GM21526 (cell line): Measurements from ENCODE around the gene PIK3R1.
"Not testable (repeated sequence)": the region's sequence is repeated elsewhere in the genome, so short reads cannot be mapped to it uniquely, and the experiment has no call there.

Experiments
- ATAC-seq: cut with Tn5 transposase; IDR thresholded peaks from one replicate; pipeline ENCODE4 v1.9.1; 2021; ENCODE audit warnings: moderate library complexity; ENCODE audit not compliant: unreplicated experiment, low FRiP score

Gene PIK3R1

DNA sequence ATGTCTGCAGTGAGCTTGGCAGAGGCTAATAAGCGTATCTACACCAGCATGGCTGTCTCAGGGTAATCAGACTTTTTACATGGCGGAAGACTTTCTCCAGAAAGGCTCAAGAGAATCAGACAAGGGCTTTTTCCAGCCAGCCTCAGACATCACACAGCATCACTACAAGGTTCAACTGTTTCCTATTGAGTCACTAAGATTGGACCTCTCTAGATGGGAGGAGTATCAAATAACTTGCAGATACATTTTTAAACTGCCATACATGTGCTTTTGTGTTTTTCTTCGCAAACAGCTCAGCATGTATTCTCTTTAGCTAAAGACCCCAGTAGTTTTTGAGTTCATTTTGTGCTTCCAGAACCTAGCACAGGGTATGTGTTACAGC is 22.9 kb upstream of the PIK3R1 start:
- ATAC-seq, result no peak

DNA sequence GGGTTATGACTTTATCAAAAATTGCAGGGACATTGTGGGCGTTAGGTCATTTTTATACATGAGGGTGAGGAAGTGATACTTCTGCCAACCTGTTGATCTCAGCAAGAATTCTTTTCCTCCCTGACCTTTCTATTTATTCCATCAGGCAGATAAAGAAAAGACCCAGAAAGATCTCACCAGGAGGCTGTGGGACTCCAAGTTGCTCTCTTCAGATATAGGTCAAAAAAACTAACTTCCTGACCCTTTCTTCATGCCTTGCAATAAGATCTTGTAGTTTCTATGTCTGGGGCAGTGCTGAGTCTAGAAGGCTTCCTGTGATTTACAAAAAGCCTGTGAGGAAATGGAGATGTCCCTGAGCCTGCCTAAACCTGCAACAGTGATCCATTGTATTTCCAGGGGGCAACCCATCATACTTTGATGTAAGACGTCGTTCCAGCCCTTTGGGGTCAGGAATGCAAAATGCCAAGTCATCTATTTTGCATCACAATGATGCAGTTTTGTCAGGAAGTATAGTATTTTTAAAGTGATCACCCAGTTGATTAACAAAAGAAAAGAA is 22.0 kb upstream of the PIK3R1 start:
- no peak for ATAC-seq

GRCh38 chr5:68194386-68194785 is 21.2 kb upstream of the PIK3R1 start:
- ATAC-seq, result no peak

GRCh38 chr5:68195137-68195536 is 20.4 kb upstream of the PIK3R1 start:
- no peak for ATAC-seq

GRCh38 chr5:68196876-68197275 is 18.7 kb upstream of the PIK3R1 start:
- ATAC-seq, result peak; percentile 98

DNA sequence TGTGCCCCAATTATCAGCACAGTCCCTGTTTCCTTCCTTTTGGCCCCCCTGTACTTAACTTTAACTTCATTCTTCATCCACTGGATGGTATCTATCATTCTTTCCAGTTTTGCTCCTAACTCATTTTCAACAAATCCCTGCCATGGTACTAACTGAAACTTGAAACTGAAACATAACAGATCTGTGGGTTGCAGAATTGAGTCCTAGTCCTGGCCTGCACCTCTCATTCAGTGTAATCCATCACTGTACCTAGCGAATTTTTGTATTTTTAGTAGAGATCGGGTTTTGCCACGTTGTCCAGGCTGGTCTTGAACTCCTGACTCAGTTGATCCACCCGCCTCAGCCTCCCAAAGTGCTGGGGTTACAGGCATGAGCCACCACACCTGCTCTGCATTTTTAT is 15.3 kb upstream of the PIK3R1 start:
- ATAC-seq, result no peak

DNA sequence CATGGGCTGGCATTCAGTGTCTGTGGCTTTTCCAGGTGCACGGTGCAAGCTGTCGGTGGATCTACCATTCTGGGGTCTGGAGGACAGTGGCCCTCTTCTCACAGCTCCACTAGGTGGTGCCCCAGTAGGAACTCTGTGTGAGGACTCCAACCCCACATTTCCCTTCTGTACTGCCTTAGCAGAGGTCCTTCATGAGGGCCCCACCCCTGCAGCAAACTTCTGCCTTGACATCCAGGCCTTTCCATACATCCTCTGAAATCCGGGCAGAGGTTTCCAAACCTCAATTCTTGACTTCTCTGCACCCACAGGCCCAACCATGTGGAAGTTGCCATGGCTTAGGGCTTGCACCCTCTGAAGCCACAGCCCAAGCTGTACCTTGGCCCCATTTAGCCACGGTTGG is 4.9 kb upstream of the PIK3R1 start:
- ATAC-seq, result not testable (repeated sequence)

DNA sequence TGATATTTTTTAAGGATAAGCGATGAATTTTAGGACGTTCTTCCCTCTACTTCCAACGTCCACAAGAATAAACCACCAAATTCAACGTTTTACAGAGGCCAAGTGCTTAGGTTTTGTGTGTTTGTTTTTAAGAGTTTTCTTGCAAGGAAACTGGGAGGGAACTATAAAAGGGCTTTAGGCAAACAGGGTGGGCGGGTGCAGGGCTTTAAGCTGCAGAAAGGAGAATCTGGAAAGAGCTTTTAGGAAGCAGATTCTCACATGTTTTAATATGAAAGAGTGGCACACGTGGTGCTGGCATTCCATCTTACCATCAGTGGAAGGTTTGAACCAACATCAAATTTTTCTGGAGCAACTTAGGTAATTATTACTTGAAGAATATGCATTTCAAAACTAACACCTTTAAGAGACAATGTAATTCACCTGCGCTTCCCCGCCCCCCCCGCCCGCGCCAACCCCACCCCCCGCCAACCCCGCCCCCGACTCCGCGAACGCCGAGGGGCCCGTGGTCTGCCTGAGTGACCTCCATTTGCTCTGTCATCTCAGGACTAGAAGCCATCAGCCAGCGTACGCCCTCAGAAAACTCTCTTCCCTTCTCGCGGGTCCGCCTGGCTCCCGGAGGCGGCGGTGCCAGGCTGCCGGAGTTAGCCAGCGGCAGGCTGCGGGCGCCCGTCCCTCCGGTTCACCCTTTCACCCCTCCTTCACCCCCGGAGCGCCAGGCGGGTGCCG is 911 bp upstream of the PIK3R1 start:
- no peak for ATAC-seq

- ATAC-seq, result peak; percentile 51
These were observed 315 bp downstream of the PIK3R1 start for GRCh38 chr5:68215898-68216244.

DNA sequence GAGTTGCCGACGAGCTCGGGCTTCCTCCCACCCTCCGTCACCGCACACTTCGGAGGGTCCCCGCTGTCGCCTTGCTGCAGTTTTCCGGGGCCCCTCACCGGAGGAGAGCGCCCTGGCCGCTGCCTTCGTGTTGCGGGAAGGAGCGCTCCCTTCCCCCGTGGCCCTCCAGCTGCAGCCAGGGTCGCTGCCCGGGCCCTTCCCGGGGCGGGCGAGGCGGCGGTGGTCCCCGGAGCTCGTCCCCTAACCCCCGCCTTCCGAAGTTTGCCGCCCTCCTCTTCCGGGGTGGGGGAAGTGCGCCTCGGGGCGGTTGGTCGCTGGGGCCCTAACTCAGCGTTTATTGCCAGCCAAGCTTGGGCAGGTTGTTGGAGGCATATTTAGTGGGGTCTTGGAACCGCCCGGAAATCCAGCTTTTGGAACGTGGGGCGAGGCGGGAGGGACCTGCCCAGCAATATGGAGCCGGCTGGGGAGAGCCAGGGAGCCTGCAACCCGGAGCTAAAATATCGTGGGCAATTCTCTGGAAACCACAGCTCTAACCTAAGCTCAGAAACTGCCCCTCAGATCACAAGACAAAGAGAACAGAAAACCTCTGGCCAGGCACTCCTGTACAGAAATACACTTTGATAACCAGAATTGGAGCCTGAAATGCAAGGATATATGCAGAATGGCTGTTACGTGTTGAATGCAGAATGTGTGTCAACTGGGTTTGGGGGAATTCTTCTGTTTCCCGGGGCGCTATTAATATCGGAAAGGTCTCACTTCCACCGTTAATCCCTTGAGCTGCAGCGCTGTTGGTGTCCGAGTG is 890 bp downstream of the PIK3R1 start:
- peak; percentile 33 for ATAC-seq

DNA sequence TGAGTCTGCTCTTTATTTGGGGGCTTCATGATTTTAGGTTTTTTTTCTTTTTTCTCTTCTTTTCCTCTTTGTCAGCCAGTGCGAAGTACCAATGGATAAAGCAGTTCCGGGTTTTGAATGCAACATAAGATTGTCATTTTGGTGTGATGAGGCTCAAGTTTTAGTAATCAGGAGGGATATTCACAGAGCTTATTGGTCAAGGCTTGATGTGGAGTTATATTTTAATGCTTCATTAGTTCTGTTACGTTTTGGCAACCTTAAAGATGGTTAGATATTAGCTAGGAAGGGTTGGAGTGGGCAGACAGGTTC is 1.4 kb downstream of the PIK3R1 start:
- no peak for ATAC-seq

DNA sequence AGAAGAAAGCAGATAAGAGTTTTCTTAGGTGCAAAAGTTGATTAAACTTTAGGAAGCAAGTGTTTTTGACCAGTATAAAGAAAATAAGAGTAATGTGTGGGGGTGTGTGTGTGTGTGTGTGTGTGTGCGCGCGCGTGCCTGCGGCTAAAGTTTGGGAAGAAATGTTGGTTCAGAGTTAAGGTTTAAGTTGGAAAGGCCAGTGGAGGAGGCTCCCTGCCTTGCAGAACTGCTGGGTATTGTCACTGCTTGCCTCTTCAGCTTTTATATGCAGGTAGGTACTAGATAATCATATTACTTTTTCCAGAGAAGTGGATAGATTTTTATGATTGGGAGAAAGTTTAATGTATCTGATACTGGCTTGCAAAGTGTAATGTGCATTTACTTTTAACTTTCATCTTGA is 2.0 kb downstream of the PIK3R1 start:
- no peak for ATAC-seq

- no peak for ATAC-seq
These were observed 3.7 kb downstream of the PIK3R1 start for GRCh38 chr5:68219161-68219816.

- no peak for ATAC-seq
These were observed 4.7 kb downstream of the PIK3R1 start for GRCh38 chr5:68220260-68220659.

- ATAC-seq, result no peak
These were observed 5.4 kb downstream of the PIK3R1 start for GRCh38 chr5:68220914-68221313.

- ATAC-seq, result no peak
These were observed 5.9 kb downstream of the PIK3R1 start for GRCh38 chr5:68221488-68221887.

DNA sequence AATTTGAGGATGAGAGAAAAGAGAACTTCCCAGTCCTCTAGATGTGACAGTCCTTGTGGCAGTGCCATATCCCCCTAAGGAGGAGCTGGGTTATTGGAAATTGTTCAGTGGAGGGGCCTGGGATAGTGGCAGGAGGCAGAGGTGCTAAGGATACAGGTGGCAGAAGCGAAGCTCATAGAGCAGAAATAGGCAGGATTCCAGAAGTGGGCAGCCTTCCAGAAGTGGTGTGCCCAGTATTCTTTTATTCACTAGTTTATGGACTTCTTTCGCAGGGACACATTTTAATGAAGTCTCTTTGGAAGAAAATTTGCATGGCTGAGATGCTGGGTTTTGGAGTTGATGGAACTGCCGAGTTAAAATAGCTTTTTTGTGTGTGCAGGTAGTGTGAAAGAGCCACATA is 6.8 kb downstream of the PIK3R1 start:
- no peak for ATAC-seq

GRCh38 chr5:68222824-68223354 is 7.3 kb downstream of the PIK3R1 start:
- no peak for ATAC-seq

- no peak for ATAC-seq
These were observed 8.3 kb downstream of the PIK3R1 start for GRCh38 chr5:68223904-68224303.

DNA sequence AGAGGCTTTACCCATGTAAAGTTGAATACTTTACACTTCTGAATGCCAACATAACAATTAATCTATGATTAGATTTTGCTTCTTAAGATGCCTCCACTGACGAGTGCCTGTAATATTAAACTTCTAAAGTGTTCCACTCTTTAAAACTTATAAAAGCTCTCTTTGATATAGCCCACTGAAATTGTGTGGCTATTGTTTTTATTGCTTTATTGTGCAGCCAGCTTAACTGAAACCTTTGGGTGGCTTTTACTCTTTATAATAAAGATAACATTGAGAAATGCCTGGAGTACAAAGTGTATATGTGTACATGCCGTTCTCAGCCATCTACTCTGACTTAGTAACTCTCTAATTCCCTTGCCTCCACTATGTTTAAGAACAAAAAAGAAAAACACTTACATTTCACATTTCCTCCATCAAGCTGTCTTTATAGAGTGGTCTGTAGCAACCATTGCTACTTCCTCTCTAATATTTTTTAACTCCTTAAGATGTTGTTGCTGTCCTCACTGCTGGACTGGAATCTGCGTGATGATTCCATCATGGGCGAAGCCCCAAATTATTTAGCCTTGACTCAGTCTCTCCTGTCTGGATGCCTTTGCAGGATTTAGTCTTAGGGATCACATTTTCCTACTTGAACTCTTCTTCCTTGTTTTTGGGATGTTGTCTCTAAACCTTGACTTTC is 9.1 kb downstream of the PIK3R1 start:
- no peak for ATAC-seq
